HCT116 (cell line): ENCODE data around the gene BRSK2. TPM values are rescaled to one million over a fixed set of nuclear protein-coding genes. Genes with fewer than 3 reads are reported as not detected.

Experiments used
- ATAC-seq: fragments of 200-7000 bp; cut with Tn5 transposase; 2 replicates; pipeline ENCODE4 v1.9.1; 2020; ENCODE audit warnings: mild to moderate bottlenecking, moderate library complexity
- BruUV-seq: library from RNA; stranded (reverse); fragments of 400-500 nt; replicated peaks from 2 replicates; lab custom pipeline; 2021; lab: Mats Ljungman, UMichigan
- CTCF ChIA-PET: fragments of 300-600 bp; sonication (Branson Sonifier 250); formaldehyde crosslinking; loops from one replicate; lab custom pipeline; 2021; ENCODE audit warnings: antibody characterized with exemption; lab: Charles Lee
- POLR2A ChIA-PET: fragments of 300-600, 350-600 bp; sonication (Branson Sonifier 250); formaldehyde crosslinking; loops from one replicate; lab custom pipeline; 2021; ENCODE audit warnings: antibody characterized with exemption; lab: Charles Lee
- RAD21 ChIA-PET, 2 experiments: fragments of 300-600 bp; sonication (Branson Sonifier 250); formaldehyde crosslinking; loops; one replicate each; lab custom pipeline; 2023; ENCODE audit warnings: low total read pairs in 2 of 2; ENCODE audit not compliant: uncharacterized antibody in 2 of 2, unreplicated experiment in 2 of 2, low non-redundant PET in 1 of 2; lab: Charles Lee
- DNase-seq: peaks from one replicate; pipeline ENCODE4 v3.0.0-alpha.2; 2010; ENCODE audit warnings: low read depth, low spot score
- H2AFZ ChIP-seq: fragments of 200-600 bp; shearing (Covaris generic), sonication (generic); 2 replicates; pipeline ENCODE4 v1.6.1; 2017; ENCODE audit warnings: low read depth, mixed run types, mixed read lengths, antibody characterized with exemption, low read length; ENCODE audit not compliant: poor library complexity, severe bottlenecking
- H3K27ac ChIP-seq: 2 replicates; pipeline ENCODE4 v1.5.1; 2012; ENCODE audit warnings: low read depth, low read length
- H3K27me3 ChIP-seq: fragments of 200-600 bp; sonication (generic); 2 replicates; pipeline ENCODE4 v1.6.1; 2016; ENCODE audit warnings: mixed run types, low read length, mixed read lengths; ENCODE audit not compliant: insufficient read depth
- H3K36me3 ChIP-seq, 2 experiments: fragments of 200-500 bp in 1 of 2; fragments of 200-600 bp in 1 of 2; sonication (Bioruptor generic) in 1 of 2; sonication (generic) in 1 of 2; 2 replicates each; pipeline versions ENCODE4 v1.5.1 to v1.6.1; 2014 to 2016; ENCODE audit warnings: low read length in 2 of 2, inconsistent platforms in 1 of 2, mixed read lengths in 1 of 2, mixed run types in 1 of 2; ENCODE audit not compliant: insufficient read depth in 2 of 2, control insufficient read depth in 1 of 2
- H3K4me1 ChIP-seq, 2 experiments: fragments of 200-600 bp in 1 of 2; sonication (generic) in 1 of 2; 2 replicates each; pipeline versions ENCODE4 v1.5.1 to v1.6.1; 2012 to 2017; ENCODE audit warnings: low read length in 2 of 2, inconsistent platforms in 1 of 2, mild to moderate bottlenecking in 1 of 2, mixed read lengths in 1 of 2, mixed run types in 1 of 2, moderate library complexity in 1 of 2; ENCODE audit not compliant: insufficient read depth in 2 of 2, control insufficient read depth in 1 of 2
- H3K4me2 ChIP-seq: fragments of 200-600 bp; sonication (generic); 2 replicates; pipeline ENCODE4 v1.6.1; 2017; ENCODE audit warnings: mixed run types, low read length, mixed read lengths
- H3K4me3 ChIP-seq, 2 experiments: fragments of 200-600 bp in 1 of 2; sonication (generic) in 1 of 2; replicated peaks in 1 of 2; 2 replicates each; pipeline ENCODE4 v1.5.1; 2011 to 2016; ENCODE audit warnings: low read length in 2 of 2, control low read depth in 1 of 2, low read depth in 1 of 2, mild to moderate bottlenecking in 1 of 2, mixed read lengths in 1 of 2, mixed run types in 1 of 2
- H3K79me2 ChIP-seq: fragments of 200-600 bp; sonication (generic); 2 replicates; pipeline ENCODE4 v1.6.1; 2017; ENCODE audit warnings: mild to moderate bottlenecking, mixed run types, low read length, moderate library complexity, mixed read lengths; ENCODE audit not compliant: insufficient read depth
- H3K9ac ChIP-seq: fragments of 200-600 bp; sonication (generic); 2 replicates; pipeline ENCODE4 v1.6.1; 2016; ENCODE audit warnings: low read length, mixed read lengths
- H3K9me2 ChIP-seq: fragments of 200-600 bp; sonication (generic), shearing (Covaris generic); 2 replicates; pipeline ENCODE4 v1.6.1; 2017; ENCODE audit warnings: mixed run types, mild to moderate bottlenecking, moderate library complexity; ENCODE audit not compliant: insufficient read depth
- H3K9me3 ChIP-seq, 2 experiments: fragments of 200-500 bp in 1 of 2; fragments of 200-600 bp in 1 of 2; sonication (Bioruptor generic) in 1 of 2; sonication (generic) in 1 of 2; 2 replicates each; pipeline ENCODE4 v1.6.1; 2014 to 2017; ENCODE audit warnings: low read length in 2 of 2, mixed read lengths in 2 of 2, inconsistent platforms in 1 of 2, low read depth in 1 of 2, mild to moderate bottlenecking in 1 of 2, mixed run types in 1 of 2, moderate library complexity in 1 of 2; ENCODE audit not compliant: control insufficient read depth in 1 of 2, insufficient read depth in 1 of 2
- H4K20me1 ChIP-seq: fragments of 200-600 bp; sonication (generic), shearing (Covaris generic); 2 replicates; pipeline ENCODE4 v1.6.1; 2017; ENCODE audit warnings: mixed run types, mild to moderate bottlenecking, moderate library complexity; ENCODE audit not compliant: insufficient read depth
- ATF3 ChIP-seq: IDR thresholded peaks from 2 replicates; pipeline ENCODE4 v1.6.1; 2012
- CEBPB ChIP-seq: IDR thresholded peaks from 2 replicates; pipeline ENCODE4 v1.6.1; 2012; ENCODE audit warnings: low read depth
- CTCF ChIP-seq, 3 experiments: fragments of 200-600 bp in 1 of 3; sonication (generic) in 1 of 3; IDR thresholded peaks in 2 of 3; conservative IDR thresholded peaks in 1 of 3; 2 replicates each; pipeline ENCODE4 v1.5.1; 2012 to 2017; ENCODE audit warnings: low read depth in 2 of 3, low read length in 2 of 3, antibody characterized with exemption in 1 of 3, borderline replicate concordance in 1 of 3, control low read depth in 1 of 3, mild to moderate bottlenecking in 1 of 3, mixed read lengths in 1 of 3, mixed run types in 1 of 3, moderate library complexity in 1 of 3; ENCODE audit not compliant: insufficient read depth in 1 of 3
- FOSL1 ChIP-seq: IDR thresholded peaks from 2 replicates; pipeline ENCODE4 v1.6.1; 2012; ENCODE audit warnings: low read depth
- POLR2A ChIP-seq: IDR thresholded peaks from 2 replicates; pipeline ENCODE4 v1.7.0; 2011; ENCODE audit warnings: borderline replicate concordance; ENCODE audit not compliant: insufficient read depth, insufficient read length; ENCODE audit errors: extremely low read depth
- RAD21 ChIP-seq: IDR thresholded peaks from 2 replicates; pipeline ENCODE4 v1.6.1; 2012; ENCODE audit warnings: low read depth, mild to moderate bottlenecking
- SIN3A ChIP-seq: IDR thresholded peaks from 2 replicates; pipeline ENCODE4 v1.6.1; 2012; ENCODE audit warnings: low read depth
- SP1 ChIP-seq: IDR thresholded peaks from 2 replicates; pipeline ENCODE4 v1.6.1; 2012; ENCODE audit warnings: low read depth
- ZNF274 ChIP-seq: fragments of 200-500 bp; sonication (Bioruptor generic); IDR thresholded peaks from 2 replicates; pipeline ENCODE4 v1.6.1; 2014; ENCODE audit warnings: mild to moderate bottlenecking, low read depth, low read length, inconsistent platforms
- intact Hi-C: fragments of 100-400 bp; cut with micrococcal nuclease; formaldehyde crosslinking; loops from 2 replicates; pipeline ENCODE4 v1.10.0; 2022
- total RNA-seq: library from RNA; stranded (reverse); gene quantifications from one replicate; pipeline ENCODE4 v1.2.1, GENCODE V29; 2021; ENCODE audit not compliant: unreplicated experiment
- TF ChIP-seq, protein P1 (sequence below): IDR thresholded peaks from 2 replicates; pipeline ENCODE4 v1.6.1; 2012; ENCODE audit warnings: low read depth
- TF ChIP-seq, protein P2 (sequence below): IDR thresholded peaks from 2 replicates; pipeline ENCODE4 v1.6.1; 2012

The BRSK2 gene
- total RNA-seq, 1 experiment from 2014 or later: 14.0 TPM

DNA sequence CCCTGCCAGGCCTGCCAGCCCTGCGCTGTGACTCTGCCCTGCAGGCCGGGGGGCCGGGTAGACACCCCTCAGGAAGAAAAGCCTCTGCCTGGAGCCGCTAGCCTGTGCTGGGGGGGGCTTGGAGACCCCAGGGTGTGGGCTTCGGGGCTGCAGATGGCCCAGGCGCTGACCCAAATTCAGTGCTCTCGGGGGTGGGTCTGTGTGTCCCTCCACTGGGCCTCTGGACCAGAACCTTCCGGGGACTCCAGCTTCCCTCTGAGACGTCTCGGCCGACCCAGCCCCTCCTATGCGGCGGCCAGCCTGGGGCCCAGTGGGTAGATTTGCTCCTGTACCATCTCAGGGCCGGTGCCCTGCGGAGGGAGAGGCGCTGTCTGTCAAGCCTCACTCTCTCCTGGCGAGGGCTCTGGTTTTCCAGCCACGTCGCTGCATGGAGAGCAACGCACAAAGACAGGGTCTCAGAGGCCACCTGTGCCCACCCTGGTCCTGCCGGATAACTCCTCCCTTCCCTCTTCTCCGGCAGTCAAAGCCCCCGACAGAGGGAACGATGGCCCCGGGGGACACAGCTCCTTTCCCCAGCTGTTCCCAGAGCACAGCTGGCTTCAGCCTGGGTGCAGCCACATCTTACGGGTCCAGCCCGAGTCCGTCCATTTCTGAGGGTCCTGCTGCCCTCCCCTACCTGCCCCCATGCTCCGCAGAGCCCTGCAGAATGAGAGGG lies 40.2 kb upstream of the BRSK2 start:
- no peaks in the 10 kb centered on the region for H3K27me3 ChIP-seq
- CTCF ChIA-PET: no interaction called here
- ATAC-seq: no peak

More for the DNA sequence above, 40.2 kb upstream of the BRSK2 start:
- DNase-seq: no peak
- no peak overlapping the region for H2AFZ ChIP-seq
- POLR2A ChIA-PET: no interaction called here
- TF ChIP-seq ZNF274 (no peak), CEBPB (no peak), POLR2A (no peak), FOSL1 (no peak), SP1 (no peak), CTCF (IDR thresholded peaks at IDR 0.05 in 2 of 3, conservative IDR thresholded peaks at IDR 0.05 in 1 of 3; ENCODE audit: borderline replicate concordance in 1 of 3, insufficient read depth in 1 of 3, low read depth in 2 of 3, low read length in 2 of 3) (no peak), ATF3 (no peak), SIN3A (no peak), RAD21 (no peak)
- TF ChIP-seq, protein P1, sequence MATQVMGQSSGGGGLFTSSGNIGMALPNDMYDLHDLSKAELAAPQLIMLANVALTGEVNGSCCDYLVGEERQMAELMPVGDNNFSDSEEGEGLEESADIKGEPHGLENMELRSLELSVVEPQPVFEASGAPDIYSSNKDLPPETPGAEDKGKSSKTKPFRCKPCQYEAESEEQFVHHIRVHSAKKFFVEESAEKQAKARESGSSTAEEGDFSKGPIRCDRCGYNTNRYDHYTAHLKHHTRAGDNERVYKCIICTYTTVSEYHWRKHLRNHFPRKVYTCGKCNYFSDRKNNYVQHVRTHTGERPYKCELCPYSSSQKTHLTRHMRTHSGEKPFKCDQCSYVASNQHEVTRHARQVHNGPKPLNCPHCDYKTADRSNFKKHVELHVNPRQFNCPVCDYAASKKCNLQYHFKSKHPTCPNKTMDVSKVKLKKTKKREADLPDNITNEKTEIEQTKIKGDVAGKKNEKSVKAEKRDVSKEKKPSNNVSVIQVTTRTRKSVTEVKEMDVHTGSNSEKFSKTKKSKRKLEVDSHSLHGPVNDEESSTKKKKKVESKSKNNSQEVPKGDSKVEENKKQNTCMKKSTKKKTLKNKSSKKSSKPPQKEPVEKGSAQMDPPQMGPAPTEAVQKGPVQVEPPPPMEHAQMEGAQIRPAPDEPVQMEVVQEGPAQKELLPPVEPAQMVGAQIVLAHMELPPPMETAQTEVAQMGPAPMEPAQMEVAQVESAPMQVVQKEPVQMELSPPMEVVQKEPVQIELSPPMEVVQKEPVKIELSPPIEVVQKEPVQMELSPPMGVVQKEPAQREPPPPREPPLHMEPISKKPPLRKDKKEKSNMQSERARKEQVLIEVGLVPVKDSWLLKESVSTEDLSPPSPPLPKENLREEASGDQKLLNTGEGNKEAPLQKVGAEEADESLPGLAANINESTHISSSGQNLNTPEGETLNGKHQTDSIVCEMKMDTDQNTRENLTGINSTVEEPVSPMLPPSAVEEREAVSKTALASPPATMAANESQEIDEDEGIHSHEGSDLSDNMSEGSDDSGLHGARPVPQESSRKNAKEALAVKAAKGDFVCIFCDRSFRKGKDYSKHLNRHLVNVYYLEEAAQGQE: no peak
- TF ChIP-seq, protein P2, sequence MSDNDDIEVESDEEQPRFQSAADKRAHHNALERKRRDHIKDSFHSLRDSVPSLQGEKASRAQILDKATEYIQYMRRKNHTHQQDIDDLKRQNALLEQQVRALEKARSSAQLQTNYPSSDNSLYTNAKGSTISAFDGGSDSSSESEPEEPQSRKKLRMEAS: no peak
- H4K20me1 ChIP-seq: no peaks in the 10 kb centered on the region
- no peak overlapping the region for H3K27ac ChIP-seq
- H3K36me3 ChIP-seq: no peaks in the 10 kb centered on the region
- intact Hi-C loops: no loop called here
- no peaks in the 10 kb centered on the region for H3K4me1 ChIP-seq
- H3K4me3 ChIP-seq: no peak overlapping the region
- RAD21 ChIA-PET: no interaction called here
- no peak overlapping the region for H3K4me2 ChIP-seq
- H3K9me3 ChIP-seq: no peaks in the 10 kb centered on the region
- no peaks in the 10 kb centered on the region for H3K9me2 ChIP-seq
- no peak overlapping the region for H3K9ac ChIP-seq
- BruUV-seq: no TSS peak
- H3K79me2 ChIP-seq: no peaks in the 10 kb centered on the region
